ENCODE measurements around the gene SYNE2. TPM values are rescaled to one million over a fixed set of nuclear protein-coding genes. Genes with fewer than 3 reads are reported as not detected.
"Not testable (repeated sequence)": the region's sequence is repeated elsewhere in the genome, so short reads cannot be mapped to it uniquely, and the experiment has no call there.

Gene SYNE2
- total RNA-seq, 1 donor, result 25.8 TPM

DNA sequence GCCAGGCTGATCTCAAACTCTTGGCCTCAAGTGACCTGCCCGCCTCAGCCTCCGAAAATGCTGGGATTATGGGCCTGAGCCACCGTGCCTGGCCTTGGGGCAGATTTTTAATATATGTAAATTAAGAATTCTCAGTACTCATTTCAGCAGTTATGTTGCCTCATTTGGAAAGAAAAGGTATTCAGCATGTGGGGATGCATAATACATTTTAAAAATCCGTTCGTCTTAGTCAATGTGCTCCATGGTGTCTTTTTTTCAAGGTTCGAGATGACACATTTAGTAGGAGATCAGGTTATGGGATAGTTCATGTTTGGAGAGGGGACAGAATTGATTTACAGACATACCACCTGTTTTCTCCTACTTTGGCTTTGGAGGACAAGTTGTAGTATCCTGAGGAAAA, 10.2 kb downstream of the SYNE2 start:
- TF ChIP-seq, protein P1, sequence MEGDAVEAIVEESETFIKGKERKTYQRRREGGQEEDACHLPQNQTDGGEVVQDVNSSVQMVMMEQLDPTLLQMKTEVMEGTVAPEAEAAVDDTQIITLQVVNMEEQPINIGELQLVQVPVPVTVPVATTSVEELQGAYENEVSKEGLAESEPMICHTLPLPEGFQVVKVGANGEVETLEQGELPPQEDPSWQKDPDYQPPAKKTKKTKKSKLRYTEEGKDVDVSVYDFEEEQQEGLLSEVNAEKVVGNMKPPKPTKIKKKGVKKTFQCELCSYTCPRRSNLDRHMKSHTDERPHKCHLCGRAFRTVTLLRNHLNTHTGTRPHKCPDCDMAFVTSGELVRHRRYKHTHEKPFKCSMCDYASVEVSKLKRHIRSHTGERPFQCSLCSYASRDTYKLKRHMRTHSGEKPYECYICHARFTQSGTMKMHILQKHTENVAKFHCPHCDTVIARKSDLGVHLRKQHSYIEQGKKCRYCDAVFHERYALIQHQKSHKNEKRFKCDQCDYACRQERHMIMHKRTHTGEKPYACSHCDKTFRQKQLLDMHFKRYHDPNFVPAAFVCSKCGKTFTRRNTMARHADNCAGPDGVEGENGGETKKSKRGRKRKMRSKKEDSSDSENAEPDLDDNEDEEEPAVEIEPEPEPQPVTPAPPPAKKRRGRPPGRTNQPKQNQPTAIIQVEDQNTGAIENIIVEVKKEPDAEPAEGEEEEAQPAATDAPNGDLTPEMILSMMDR (IDR thresholded peaks at IDR 0.05; ENCODE audit: insufficient read depth, low read length), result no peak
- no peak overlapping the region for H3K4me3 ChIP-seq (ENCODE audit: low read depth, low read length)
- DNase-seq (ENCODE audit: low read depth), result no peak

DNA sequence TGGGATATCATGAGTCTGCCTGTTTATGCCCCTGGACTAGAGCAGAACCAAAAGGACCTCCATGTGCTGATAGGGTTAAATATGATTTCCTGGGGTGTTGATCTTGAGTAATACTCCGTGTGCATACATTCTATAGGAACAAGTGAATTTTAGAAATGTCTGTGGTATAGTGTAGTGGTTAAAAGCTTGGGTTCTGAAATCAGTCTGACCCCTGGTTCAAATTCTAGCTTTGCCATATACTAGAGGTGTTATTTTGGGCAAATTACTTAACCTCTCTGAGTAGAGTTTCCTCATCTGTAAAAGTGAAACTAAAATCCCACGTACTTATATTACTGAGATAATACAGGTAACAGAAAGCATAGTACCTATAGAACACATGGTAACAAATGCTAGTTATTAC, 12.0 kb downstream of the SYNE2 start:
- DNase-seq (ENCODE audit: low read depth); H3K4me3 ChIP-seq (ENCODE audit: low read depth, low read length): not testable (repeated sequence)

DNA sequence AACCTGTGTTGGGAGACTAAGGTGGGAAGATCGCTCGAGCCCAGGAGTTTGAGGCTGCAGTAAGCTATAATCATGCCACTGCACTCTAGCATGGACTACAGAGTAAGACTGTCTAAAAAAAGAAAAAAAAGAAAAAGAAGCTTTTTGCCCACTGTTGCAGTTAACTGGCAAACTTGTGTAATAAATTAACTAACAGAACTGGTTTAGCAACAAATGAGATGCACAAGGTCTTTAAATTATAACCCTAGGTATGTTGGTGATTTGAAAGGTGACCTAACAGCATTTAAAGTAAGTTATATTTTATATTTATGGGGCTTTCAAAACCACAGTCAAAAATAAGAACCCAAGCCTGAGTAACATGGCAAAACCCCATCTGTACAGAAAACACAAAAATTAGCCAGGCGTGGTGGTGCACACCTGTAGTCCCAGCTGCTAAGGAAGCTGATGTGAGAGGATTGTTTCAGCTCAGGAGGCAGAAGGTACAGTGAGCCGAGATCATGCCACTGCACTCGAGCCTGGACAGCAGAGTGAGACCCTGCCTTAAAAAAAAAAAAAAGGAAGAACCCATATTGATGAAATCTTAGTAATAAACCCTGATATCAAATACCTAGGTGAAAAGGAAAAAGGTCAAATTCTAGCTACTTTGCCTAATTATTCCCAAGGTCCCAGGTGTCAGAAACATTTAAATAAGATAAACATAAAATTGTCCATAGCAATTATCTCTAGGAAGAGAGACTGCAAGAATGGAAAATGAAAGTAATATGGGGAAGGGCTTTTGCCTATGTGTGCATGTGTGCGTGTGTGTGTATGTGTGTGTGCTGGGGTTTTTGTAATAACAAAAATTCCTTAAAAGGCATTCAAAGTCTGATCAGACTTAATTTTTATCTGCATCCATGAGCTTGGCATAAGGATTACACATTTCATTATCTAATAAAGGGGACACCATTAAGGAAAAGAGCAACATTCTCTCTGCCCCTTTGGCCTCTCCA, 15.4 kb downstream of the SYNE2 start:
- TF ChIP-seq, protein P1 (IDR thresholded peaks at IDR 0.05; ENCODE audit: insufficient read depth, low read length), result no peak
- peak; percentile 43 for DNase-seq (ENCODE audit: low read depth)
- H3K4me3 ChIP-seq (ENCODE audit: low read depth, low read length), result no peak overlapping the region

DNA sequence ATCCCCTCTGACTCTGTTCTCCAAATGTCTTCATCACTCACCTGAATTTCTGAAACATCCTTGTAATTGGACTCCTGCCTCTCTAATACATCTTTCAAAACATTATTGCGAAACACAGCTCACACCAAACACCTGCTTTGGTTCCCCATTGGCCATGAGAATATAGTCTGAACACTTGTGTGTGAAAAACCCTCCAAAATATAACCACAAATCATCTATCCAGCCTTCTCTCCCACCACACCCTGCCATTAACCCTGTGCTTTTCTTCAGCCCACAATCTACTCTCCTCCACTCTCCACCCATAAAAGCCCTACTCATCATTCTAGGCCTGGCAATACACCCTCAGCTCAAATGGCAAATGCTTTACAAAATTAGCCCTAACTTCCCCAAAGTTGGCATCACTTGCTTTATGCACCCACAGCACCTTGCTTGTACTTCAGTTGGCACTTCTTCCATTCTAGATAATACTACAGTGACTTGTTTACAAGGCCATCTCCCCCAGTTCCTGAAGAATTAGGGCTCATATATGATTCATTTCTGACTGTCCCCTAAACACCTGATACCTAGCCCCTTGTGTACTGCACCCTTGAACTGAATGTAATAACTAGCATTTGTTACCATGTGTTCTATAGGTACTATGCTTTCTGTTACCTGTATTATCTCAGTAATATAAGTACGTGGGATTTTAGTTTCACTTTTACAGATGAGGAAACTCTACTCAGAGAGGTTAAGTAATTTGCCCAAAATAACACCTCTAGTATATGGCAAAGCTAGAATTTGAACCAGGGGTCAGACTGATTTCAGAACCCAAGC, 17.3 kb downstream of the SYNE2 start:
- not testable (repeated sequence) for H3K4me3 ChIP-seq (ENCODE audit: low read depth, low read length); DNase-seq (ENCODE audit: low read depth)

DNA sequence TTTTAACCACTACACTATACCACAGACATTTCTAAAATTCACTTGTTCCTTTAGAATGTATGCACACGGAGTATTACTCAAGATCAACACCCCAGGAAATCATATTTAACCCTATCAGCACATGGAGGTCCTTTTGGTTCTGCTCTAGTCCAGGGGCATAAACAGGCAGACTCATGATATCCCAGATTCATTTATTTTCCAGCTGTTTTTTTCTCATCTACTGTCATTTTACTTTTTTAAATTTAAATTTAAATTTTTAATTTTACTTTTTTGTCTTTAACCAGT, 17.9 kb downstream of the SYNE2 start:
- DNase-seq (ENCODE audit: low read depth); H3K4me3 ChIP-seq (ENCODE audit: low read depth, low read length): not testable (repeated sequence)

DNA sequence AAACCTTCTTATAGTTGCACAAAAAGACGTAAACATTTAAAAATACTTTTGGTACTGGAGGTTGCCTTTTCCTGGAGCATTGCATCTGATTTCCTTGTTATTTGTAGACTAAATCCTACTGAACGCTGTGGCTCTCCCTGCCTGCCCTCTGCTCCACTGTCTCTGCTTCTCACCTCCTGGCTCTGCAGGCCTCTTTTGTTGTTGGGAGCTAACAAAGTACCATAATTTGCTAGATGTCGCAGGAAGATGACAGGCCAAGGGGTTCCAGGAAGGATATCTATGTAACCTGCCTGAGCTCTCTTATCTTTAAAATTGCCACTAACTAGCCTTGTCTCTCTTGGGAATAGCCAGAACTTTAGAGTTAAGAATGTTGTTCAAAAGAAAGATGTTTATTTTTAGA, 21.4 kb downstream of the SYNE2 start:
- TF ChIP-seq, protein P1 (IDR thresholded peaks at IDR 0.05; ENCODE audit: insufficient read depth, low read length), result no peak
- no peak overlapping the region for H3K4me3 ChIP-seq (ENCODE audit: low read depth, low read length)
- DNase-seq (ENCODE audit: low read depth), result no peak

DNA sequence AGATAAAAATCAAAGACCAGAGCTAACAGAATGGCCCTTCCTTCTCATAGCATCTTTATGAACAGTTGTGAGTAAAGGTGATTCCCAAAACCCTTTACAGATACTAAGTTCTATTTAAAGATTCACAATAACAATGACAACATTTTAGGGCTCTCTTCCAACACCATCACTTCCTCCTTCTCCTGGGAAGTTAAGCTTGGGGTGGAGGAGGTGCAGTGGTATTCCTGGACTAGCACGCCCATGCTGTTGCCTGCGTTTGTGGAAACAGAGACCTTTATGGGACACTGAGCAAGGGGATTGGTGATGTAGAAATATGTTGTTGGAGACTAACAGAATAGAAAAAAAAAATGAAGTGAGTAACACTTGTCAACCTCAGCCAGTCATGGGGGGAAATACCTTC, 22.5 kb downstream of the SYNE2 start:
- H3K4me3 ChIP-seq (ENCODE audit: low read depth, low read length), result no peak overlapping the region
- peak; percentile 74 for DNase-seq (ENCODE audit: low read depth)

DNA sequence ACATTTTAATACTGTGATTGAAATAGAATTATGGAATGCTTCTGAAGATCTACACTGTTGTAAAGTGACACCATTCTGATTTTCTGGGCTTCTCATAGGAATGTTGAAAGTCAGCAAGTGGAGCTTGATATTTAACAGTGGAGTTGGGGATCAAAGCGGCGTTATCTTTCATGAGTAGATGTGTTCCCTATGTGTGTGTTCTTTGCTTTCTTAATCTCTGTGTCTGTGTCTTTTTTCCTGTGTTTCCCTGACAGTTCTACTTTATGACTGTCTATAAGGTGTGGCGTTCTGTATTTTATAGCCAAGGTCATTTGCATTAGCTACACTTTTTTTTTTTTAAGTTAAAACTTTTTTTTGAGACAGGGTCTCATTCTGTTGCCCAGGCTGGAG, 24.7 kb downstream of the SYNE2 start:
- no peak overlapping the region for H3K4me3 ChIP-seq (ENCODE audit: low read depth, low read length)
- no peak for DNase-seq (ENCODE audit: low read depth)
- TF ChIP-seq, protein P1 (IDR thresholded peaks at IDR 0.05; ENCODE audit: insufficient read depth, low read length), result no peak

More for the DNA sequence above, 22.5 kb downstream of the SYNE2 start:
- TF ChIP-seq, protein P1 (IDR thresholded peaks at IDR 0.05; ENCODE audit: insufficient read depth, low read length), result no peak
